Prostate gland (tissue), 2 donors: ENCODE results near the gene NECTIN1.

ENCODE experiments used
- CTCF ChIP-seq, 4 experiments: fragments of 200-600 bp in 2 of 4; fragments of 450-650 bp in 2 of 4; sonication (generic) in 2 of 4; IDR thresholded peaks; 1 replicate in 3 of 4; 2 replicates in 1 of 4; pipeline ENCODE4 v1.5.1; 2016 to 2019; ENCODE audit warnings: antibody characterized with exemption in 4 of 4, mild to moderate bottlenecking in 2 of 4, moderate library complexity in 2 of 4
- POLR2A ChIP-seq: fragments of 450-650 bp; IDR thresholded peaks from one replicate; pipeline ENCODE4 v1.6.1; 2016; ENCODE audit warnings: antibody characterized with exemption, mild to moderate bottlenecking
- POLR2AphosphoS5 ChIP-seq: sonication (generic); formaldehyde crosslinking; IDR thresholded peaks from one replicate; pipeline ENCODE4 v1.6.1; 2017; ENCODE audit warnings: antibody characterized with exemption

- TF ChIP-seq CTCF (IDR thresholded peaks at IDR 0.05) (peak; percentile 94 to 98 (median 97)), POLR2A (peak; percentile 90), POLR2AphosphoS5 (peak; percentile 87)
These were observed at the start of gene NECTIN1 for GRCh38 chr11:119728651-119729580.
